Astrocyte (in vitro differentiated cells and primary cell): ENCODE data around the gene ZNF605. TPM values are rescaled to one million over a fixed set of nuclear protein-coding genes. Genes with fewer than 3 reads are reported as not detected.

ENCODE experiments used
- DNase-seq: peaks from one replicate; pipeline ENCODE4 v3.0.0-alpha.2; 2010; ENCODE audit warnings: low read depth
- FAIRE-seq: peaks from 2 replicates; lab custom pipeline; 2011; peaks lifted over from hg19 to GRCh38; lab: Jason Lieb, UNC
- H2AFZ ChIP-seq: 2 replicates; pipeline ENCODE4 v1.6.0; 2012; ENCODE audit warnings: low read depth, low read length, inconsistent platforms
- H3K27ac ChIP-seq: 2 replicates; pipeline ENCODE4 v1.5.1; 2011; ENCODE audit warnings: low read depth, low read length, inconsistent platforms
- H3K27me3 ChIP-seq: 2 replicates; pipeline ENCODE4 v1.6.0; 2011; ENCODE audit warnings: low read length, inconsistent platforms; ENCODE audit not compliant: insufficient read depth
- H3K36me3 ChIP-seq: 2 replicates; pipeline ENCODE4 v1.5.1; 2011; ENCODE audit warnings: low read length, inconsistent platforms; ENCODE audit not compliant: insufficient read depth
- H3K4me1 ChIP-seq: 2 replicates; pipeline ENCODE4 v1.5.1; 2011; ENCODE audit warnings: low read length, inconsistent platforms; ENCODE audit not compliant: insufficient read depth
- H3K4me2 ChIP-seq: 2 replicates; pipeline ENCODE4 v1.6.0; 2012; ENCODE audit warnings: low read length, inconsistent platforms
- H3K4me3 ChIP-seq: 2 replicates; pipeline ENCODE4 v1.5.1; 2011; ENCODE audit warnings: low read depth, mild to moderate bottlenecking, low read length, inconsistent platforms; ENCODE audit not compliant: insufficient read depth
- H3K79me2 ChIP-seq: 2 replicates; pipeline ENCODE4 v1.6.0; 2012; ENCODE audit warnings: mild to moderate bottlenecking, low read length, inconsistent platforms; ENCODE audit not compliant: insufficient read depth
- H3K9ac ChIP-seq: 2 replicates; pipeline ENCODE4 v1.6.0; 2012; ENCODE audit warnings: mild to moderate bottlenecking, low read length, inconsistent platforms
- H3K9me3 ChIP-seq: 2 replicates; pipeline ENCODE4 v1.5.1; 2012; ENCODE audit warnings: low read depth, mild to moderate bottlenecking, low read length, inconsistent platforms; ENCODE audit not compliant: insufficient read depth
- H4K20me1 ChIP-seq: 2 replicates; pipeline ENCODE4 v1.6.0; 2012; ENCODE audit warnings: low read length, inconsistent platforms; ENCODE audit not compliant: insufficient read depth
- H3K27ac Mint-ChIP-seq: one replicate; pipeline ENCODE4 v1.8.0; 2021; ENCODE audit warnings: mild to moderate bottlenecking, mixed read lengths; ENCODE audit not compliant: unreplicated experiment
- H3K27me3 Mint-ChIP-seq: one replicate; pipeline ENCODE4 v1.8.0; 2021; ENCODE audit warnings: low read depth, mixed read lengths; ENCODE audit not compliant: unreplicated experiment
- H3K36me3 Mint-ChIP-seq: one replicate; pipeline ENCODE4 v1.8.0; 2021; ENCODE audit warnings: low read depth, mixed read lengths; ENCODE audit not compliant: unreplicated experiment
- H3K4me1 Mint-ChIP-seq: one replicate; pipeline ENCODE4 v1.8.0; 2021; ENCODE audit warnings: low read depth, mixed read lengths; ENCODE audit not compliant: unreplicated experiment
- H3K4me3 Mint-ChIP-seq: one replicate; pipeline ENCODE4 v1.8.0; 2021; ENCODE audit warnings: mild to moderate bottlenecking, moderate library complexity, mixed read lengths; ENCODE audit not compliant: unreplicated experiment
- H3K9me3 Mint-ChIP-seq: one replicate; pipeline ENCODE4 v1.8.0; 2021; ENCODE audit warnings: mild to moderate bottlenecking, mixed read lengths; ENCODE audit not compliant: unreplicated experiment
- CTCF ChIP-seq: IDR thresholded peaks from 2 replicates; pipeline ENCODE4 v1.5.1; 2011; ENCODE audit warnings: low read depth, mild to moderate bottlenecking, inconsistent platforms, low read length, moderate library complexity; ENCODE audit not compliant: insufficient read depth
- EZH2 ChIP-seq: IDR thresholded peaks from 2 replicates; pipeline ENCODE4 v1.6.1; 2012; ENCODE audit warnings: mild to moderate bottlenecking, low read length, inconsistent platforms; ENCODE audit not compliant: insufficient read depth
- total RNA-seq: library from RNA; stranded (reverse); gene quantifications from 2 replicates; pipeline ENCODE4 v1.2.1, GENCODE V29; 2021

Gene ZNF605
- total RNA-seq, 1 donor from 2014 or later, result 16.2 TPM

GRCh38 chr12:132951649-132952048 lies 4.5 kb downstream of the ZNF605 start:
- Histone ChIP-seq H3K27me3 (no peaks in the 10 kb centered on the region), H2AFZ (no peak overlapping the region), H3K9ac (no peak overlapping the region), H4K20me1 (peaks cover 34% of the 10 kb centered on the region), H3K9me3 (peaks cover 40% of the 10 kb centered on the region), H3K27ac (no peak overlapping the region), H3K4me3 (no peak overlapping the region), H3K4me1 (peaks cover 12% of the 10 kb centered on the region), H3K36me3 (no peaks in the 10 kb centered on the region), H3K4me2 (no peak overlapping the region), H3K79me2 (peaks cover 73% of the 10 kb centered on the region)
- TF ChIP-seq EZH2 (no peak), CTCF (no peak)
- DNase-seq, result no peak
- H3K4me1 Mint-ChIP-seq, result peaks cover 7% of the 10 kb centered on the region
- peaks cover 27% of the 10 kb centered on the region for H3K9me3 Mint-ChIP-seq
- H3K27ac Mint-ChIP-seq, result no peak overlapping the region
- H3K4me3 Mint-ChIP-seq, result no peak overlapping the region
- H3K27me3 Mint-ChIP-seq, result no peaks in the 10 kb centered on the region
- peaks cover 39% of the 10 kb centered on the region for H3K36me3 Mint-ChIP-seq
- peak; percentile 65 for FAIRE-seq

GRCh38 chr12:132950844-132951535 lies 5.1 kb downstream of the ZNF605 start:
- Mint-ChIP-seq H3K27me3 (no peaks in the 10 kb centered on the region), H3K4me3 (no peak overlapping the region), H3K9me3 (peaks cover 26% of the 10 kb centered on the region), H3K27ac (no peak overlapping the region), H3K36me3 (peaks cover 40% of the 10 kb centered on the region), H3K4me1 (peaks cover 6% of the 10 kb centered on the region)
- peaks cover 12% of the 10 kb centered on the region for H3K4me1 ChIP-seq
- no peak overlapping the region for H2AFZ ChIP-seq
- H3K9ac ChIP-seq, result no peak overlapping the region
- H4K20me1 ChIP-seq, result peaks cover 34% of the 10 kb centered on the region
- peaks cover 73% of the 10 kb centered on the region for H3K79me2 ChIP-seq
- no peak overlapping the region for H3K4me3 ChIP-seq
- H3K36me3 ChIP-seq, result peaks cover 3% of the 10 kb centered on the region
- TF ChIP-seq CTCF, result no peak
- TF ChIP-seq EZH2, result no peak
- DNase-seq (no peak), FAIRE-seq (peak; percentile 89)
- no peaks in the 10 kb centered on the region for H3K27me3 ChIP-seq
- no peak overlapping the region for H3K4me2 ChIP-seq
- H3K9me3 ChIP-seq, result peaks cover 46% of the 10 kb centered on the region
- no peak overlapping the region for H3K27ac ChIP-seq
